Duodenal mucosa (tissue), 2 donors: ENCODE results near the gene HS6ST3.

ENCODE experiments used
- H3K27ac ChIP-seq: one replicate; pipeline ENCODE4 v1.7.0; 2013; ENCODE audit warnings: low read depth, low read length
- H3K27me3 ChIP-seq, 2 donors: one replicate each; pipeline ENCODE4 v1.7.0; 2013; ENCODE audit warnings: low read length in 2 of 2, control low read depth in 1 of 2; ENCODE audit not compliant: insufficient read depth in 2 of 2, control insufficient read depth in 1 of 2
- H3K36me3 ChIP-seq, 2 donors: one replicate each; pipeline ENCODE4 v1.7.0; 2013; ENCODE audit warnings: low read length in 2 of 2, control low read depth in 1 of 2; ENCODE audit not compliant: insufficient read depth in 2 of 2, control insufficient read depth in 1 of 2
- H3K4me1 ChIP-seq, 2 donors: one replicate each; pipeline ENCODE4 v1.7.0; 2013; ENCODE audit warnings: low read length in 2 of 2, control low read depth in 1 of 2; ENCODE audit not compliant: insufficient read depth in 2 of 2, control insufficient read depth in 1 of 2
- H3K4me3 ChIP-seq, 2 donors: one replicate each; pipeline ENCODE4 v1.7.0; 2013; ENCODE audit warnings: low read length in 2 of 2, low read depth in 1 of 2
- H3K9ac ChIP-seq, 2 donors: one replicate each; pipeline ENCODE4 v1.7.0; 2013; ENCODE audit warnings: low read length in 2 of 2, low read depth in 1 of 2
- H3K9me3 ChIP-seq, 2 donors: one replicate each; pipeline ENCODE4 v1.7.0; 2013; ENCODE audit warnings: low read length in 2 of 2, control low read depth in 1 of 2; ENCODE audit not compliant: control insufficient read depth in 1 of 2

HS6ST3 gene

GRCh38 chr13:96617528-96617927, 527.6 kb downstream of the HS6ST3 start:
- Histone ChIP-seq H3K36me3 (no peaks in the 10 kb centered on the region), H3K9me3 (no peaks in the 10 kb centered on the region)

DNA sequence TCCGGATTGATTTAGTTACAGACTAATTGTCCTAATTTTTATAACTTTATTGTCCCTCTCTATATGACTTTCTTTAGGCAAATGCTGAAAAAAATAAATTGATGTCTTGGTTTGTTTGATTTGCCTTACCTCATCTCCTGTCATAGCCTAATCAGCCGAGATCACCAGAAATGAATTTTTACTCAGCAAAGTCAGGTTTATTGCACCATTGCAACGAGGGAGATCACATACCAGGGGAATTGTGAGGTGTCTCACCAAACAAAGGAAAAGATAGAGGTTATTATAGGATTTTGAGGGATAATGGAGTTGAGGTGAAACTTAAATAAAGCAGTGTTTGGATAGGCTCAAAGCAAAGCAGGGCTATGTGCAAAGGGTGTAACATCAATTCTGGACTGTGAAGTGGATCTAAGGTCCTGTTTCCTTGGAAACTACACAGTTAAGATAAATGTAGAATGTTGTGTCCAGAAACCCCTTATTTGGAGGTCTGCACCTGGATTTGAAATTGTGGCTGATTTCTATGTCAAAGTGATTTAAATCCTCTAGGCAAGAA, 531.8 kb downstream of the HS6ST3 start:
- no peaks in the 10 kb centered on the region for H3K9me3 ChIP-seq
- H3K36me3 ChIP-seq, result no peaks in the 10 kb centered on the region

More at GRCh38 chr13:96617528-96617927, 527.6 kb downstream of the HS6ST3 start:
- Histone ChIP-seq H3K4me1 (no peaks in the 10 kb centered on the region), H3K27me3 (no peaks in the 10 kb centered on the region), H3K9ac (no peak overlapping the region), H3K27ac (no peak overlapping the region), H3K4me3 (no peak overlapping the region)

GRCh38 chr13:96629331-96629730, 539.4 kb downstream of the HS6ST3 start:
- H3K27me3 ChIP-seq, result no peaks in the 10 kb centered on the region

More for the DNA sequence above, 531.8 kb downstream of the HS6ST3 start:
- no peaks in the 10 kb centered on the region for H3K27me3 ChIP-seq
- no peaks in the 10 kb centered on the region for H3K4me1 ChIP-seq
- no peak overlapping the region for H3K27ac ChIP-seq
- no peak overlapping the region for H3K9ac ChIP-seq
- H3K4me3 ChIP-seq, result no peak overlapping the region

GRCh38 chr13:96632536-96633320, 542.8 kb downstream of the HS6ST3 start:
- Histone ChIP-seq H3K27me3 (no peaks in the 10 kb centered on the region), H3K9ac (no peak overlapping the region), H3K36me3 (no peaks in the 10 kb centered on the region), H3K4me1 (no peaks in the 10 kb centered on the region), H3K27ac (no peak overlapping the region), H3K9me3 (no peaks in the 10 kb centered on the region), H3K4me3 (no peak overlapping the region)

More at GRCh38 chr13:96629331-96629730, 539.4 kb downstream of the HS6ST3 start:
- H3K4me1 ChIP-seq, result no peaks in the 10 kb centered on the region
- H3K4me3 ChIP-seq, result no peak overlapping the region
- H3K9ac ChIP-seq, result no peak overlapping the region
- H3K36me3 ChIP-seq, result no peaks in the 10 kb centered on the region
- no peak overlapping the region for H3K27ac ChIP-seq
- no peaks in the 10 kb centered on the region for H3K9me3 ChIP-seq

DNA sequence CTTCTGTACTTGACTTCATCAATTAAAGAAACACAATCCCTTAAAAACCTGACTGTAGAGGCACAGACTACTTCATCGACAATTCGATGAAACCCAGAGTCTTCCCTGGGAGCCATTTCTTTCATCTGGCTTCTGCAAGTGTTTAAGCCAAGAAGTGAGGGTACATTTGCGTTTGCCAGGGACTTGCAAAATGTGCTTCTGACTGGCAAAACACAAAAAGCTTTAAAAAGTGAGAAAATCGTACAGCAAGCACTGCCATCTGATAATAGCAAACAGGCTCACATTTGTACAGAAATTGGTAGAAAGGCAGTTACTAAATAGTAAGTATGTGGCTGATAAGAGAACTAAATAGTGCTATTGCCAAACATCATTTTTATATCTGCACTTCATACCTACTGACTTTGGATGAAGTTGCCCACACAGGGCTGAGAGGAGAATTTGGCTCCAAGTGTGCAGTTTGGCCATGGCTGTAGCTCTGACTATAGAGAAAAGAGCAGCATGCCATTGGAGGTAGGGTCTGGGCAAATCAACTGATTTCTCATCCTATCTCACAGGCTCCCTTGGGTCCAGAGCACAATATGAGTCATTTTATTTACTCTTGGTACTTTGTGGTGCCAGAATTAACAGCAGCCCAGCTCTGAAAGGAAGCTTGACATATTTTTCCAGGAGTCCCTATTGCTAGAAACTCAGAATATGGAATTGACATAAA, 546.2 kb downstream of the HS6ST3 start:
- Histone ChIP-seq H3K4me1 (no peaks in the 10 kb centered on the region), H3K4me3 (no peak overlapping the region), H3K27me3 (no peaks in the 10 kb centered on the region), H3K27ac (no peak overlapping the region), H3K9me3 (no peaks in the 10 kb centered on the region), H3K36me3 (no peaks in the 10 kb centered on the region), H3K9ac (no peak overlapping the region)

DNA sequence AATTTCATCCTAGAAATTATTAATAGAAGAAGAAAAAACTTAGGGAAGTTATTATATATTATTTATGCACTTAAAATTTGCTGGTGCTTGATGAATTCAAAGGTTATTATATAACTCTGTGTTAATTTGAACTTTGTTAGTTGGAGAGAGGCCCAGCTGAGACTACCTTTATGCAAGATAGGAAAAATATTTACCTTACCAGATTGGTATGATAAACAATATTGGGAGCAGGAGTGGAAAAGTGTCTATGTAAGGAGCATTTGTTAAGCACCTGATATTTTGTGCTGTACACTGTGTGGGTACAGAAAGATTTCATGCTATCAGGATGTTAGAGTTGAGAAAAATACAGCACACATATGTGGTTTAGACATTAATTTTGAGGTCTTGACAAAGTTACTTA, 547.1 kb downstream of the HS6ST3 start:
- Histone ChIP-seq H3K9me3 (peaks cover 0 to under 1% of the 10 kb centered on the region in 2 donors), H3K4me1 (no peaks in the 10 kb centered on the region), H3K27ac (no peak overlapping the region), H3K9ac (no peak overlapping the region), H3K4me3 (no peak overlapping the region), H3K27me3 (no peaks in the 10 kb centered on the region), H3K36me3 (no peaks in the 10 kb centered on the region)

- Histone ChIP-seq H3K4me3 (no peak overlapping the region), H3K4me1 (no peaks in the 10 kb centered on the region), H3K9me3 (peaks cover 8 to 9% of the 10 kb centered on the region in 2 donors), H3K9ac (no peak overlapping the region), H3K36me3 (no peaks in the 10 kb centered on the region), H3K27me3 (no peaks in the 10 kb centered on the region), H3K27ac (no peak overlapping the region)
These were observed 556.2 kb downstream of the HS6ST3 start for GRCh38 chr13:96646101-96646500.

DNA sequence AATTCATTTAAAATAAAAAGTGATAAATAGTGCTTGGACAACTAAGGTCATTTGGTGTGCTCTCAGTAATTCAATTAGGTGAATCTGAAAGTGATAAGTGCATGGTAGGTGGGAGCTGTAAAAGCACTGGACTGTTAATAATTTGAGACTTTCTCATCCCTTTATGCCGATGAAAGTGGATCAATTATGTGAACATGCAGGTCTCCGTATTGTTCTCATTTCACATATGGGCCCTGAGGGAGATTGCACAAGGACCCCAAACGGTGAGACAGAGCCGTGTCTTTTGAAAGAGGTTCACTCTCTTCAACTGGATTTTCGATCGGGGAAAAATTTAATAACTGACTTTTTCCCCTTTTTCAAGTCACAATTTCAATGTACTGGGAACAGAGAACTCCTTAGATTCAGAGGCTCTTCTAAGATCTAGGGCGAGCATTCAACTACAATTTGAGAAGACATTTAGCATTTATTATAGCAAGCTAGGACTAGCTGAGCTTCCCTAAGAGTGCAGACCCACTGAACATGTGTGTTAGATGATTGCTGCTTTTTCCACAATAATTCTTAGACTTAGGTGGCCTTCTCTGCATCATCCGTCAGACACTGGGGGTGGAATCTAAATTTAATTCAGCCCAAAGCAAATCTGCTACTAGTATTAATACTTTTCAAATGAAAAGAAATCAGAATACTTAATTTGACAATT, 556.8 kb downstream of the HS6ST3 start:
- Histone ChIP-seq H3K27me3 (no peaks in the 10 kb centered on the region), H3K9ac (no peak overlapping the region), H3K27ac (no peak overlapping the region)

DNA sequence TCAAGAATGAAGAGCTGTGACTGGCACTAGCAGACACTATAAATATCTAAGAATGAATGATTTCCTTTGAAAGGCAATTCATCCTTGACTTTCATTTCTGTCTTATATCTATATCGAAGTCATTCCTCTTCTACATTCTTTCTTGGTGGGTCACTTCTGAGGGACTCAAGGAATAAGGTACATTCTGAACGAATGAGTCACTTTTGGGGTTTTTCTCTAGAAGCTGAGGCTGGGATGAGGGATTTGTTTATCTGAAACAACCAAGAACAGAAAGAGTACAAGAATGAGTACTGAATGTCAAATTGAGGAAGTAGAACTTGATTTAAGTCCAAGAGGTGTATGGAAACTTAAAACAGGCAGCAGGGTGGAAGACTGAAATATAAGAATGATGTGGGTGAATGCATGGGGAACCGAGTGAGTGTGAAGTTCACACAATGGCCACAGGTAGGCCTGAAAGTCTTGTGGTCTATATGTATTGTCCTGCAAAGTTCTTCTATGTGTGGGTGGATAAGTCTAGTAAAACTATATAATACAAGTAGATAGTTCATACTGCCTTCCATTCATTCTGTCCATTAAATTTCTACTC, 560.5 kb downstream of the HS6ST3 start:
- Histone ChIP-seq H3K36me3 (no peaks in the 10 kb centered on the region), H3K27ac (no peak overlapping the region), H3K9me3 (peaks cover 0 to 7% of the 10 kb centered on the region in 2 donors), H3K4me1 (no peaks in the 10 kb centered on the region), H3K27me3 (no peaks in the 10 kb centered on the region), H3K4me3 (no peak overlapping the region), H3K9ac (no peak overlapping the region)

More for the DNA sequence above, 556.8 kb downstream of the HS6ST3 start:
- no peaks in the 10 kb centered on the region for H3K4me1 ChIP-seq
- H3K36me3 ChIP-seq, result no peaks in the 10 kb centered on the region
- no peak overlapping the region for H3K4me3 ChIP-seq
- peaks cover 8 to 9% of the 10 kb centered on the region in 2 donors for H3K9me3 ChIP-seq
